ENCODE data around the gene SEMA4G. TPM values are rescaled to one million over a fixed set of nuclear protein-coding genes. Genes with fewer than 3 reads are reported as not detected.

The SEMA4G gene
- total and polyA plus RNA-seq, 2 of the 8 experiments (the other 6 are each of a cell fraction or from before 2014, with no cell fraction given): 7.1 to 18.2 TPM

GRCh38 chr10:100928039-100928438, 41.3 kb upstream of the SEMA4G start:
- Histone ChIP-seq H3K27ac (ENCODE audit: low read depth, low read length) (no peak overlapping the region), H3K14ac (ENCODE audit: insufficient read length) (no peak overlapping the region), H2BK20ac (ENCODE audit: low read length) (no peak overlapping the region), H2BK15ac (ENCODE audit: low read length) (no peak overlapping the region), H2AFZ (ENCODE audit: low read length) (no peak overlapping the region), H3K9me3 (ENCODE audit: insufficient read depth in 2 of 2, low read depth in 1 of 2, low read length in 1 of 2) (no peaks in the 10 kb centered on the region), H3K23ac (ENCODE audit: insufficient read length) (no peak overlapping the region), H3K9ac (replicated peaks in 1 of 4; ENCODE audit: extremely low read depth in 1 of 4, low read depth in 3 of 4, low read length in 3 of 4) (no peak overlapping the region), H2BK5ac (ENCODE audit: low read depth, low read length) (no peak overlapping the region), H3K79me1 (ENCODE audit: low read depth, low read length) (no peaks in the 10 kb centered on the region), H4K91ac (replicated peaks; ENCODE audit: insufficient read length, low read length) (no peak overlapping the region), H3K23me2 (ENCODE audit: low read depth, low read length) (peaks cover 1% of the 10 kb centered on the region; the same call in 1 of the 2 replicates), H3K79me2 (ENCODE audit: control insufficient read depth in 1 of 2, insufficient read depth in 2 of 2, low read length in 2 of 2) (no peaks in the 10 kb centered on the region), H3K4me3 (ENCODE audit: extremely low read depth in 1 of 4, insufficient read depth in 2 of 4, low read depth in 3 of 4, low read length in 4 of 4) (no peak overlapping the region), H3K4me1 (replicated peaks in 1 of 4; ENCODE audit: control insufficient read depth in 3 of 4, insufficient read depth in 4 of 4, low read length in 3 of 4) (no peaks in the 10 kb centered on the region), H2AK5ac (ENCODE audit: low read depth, low read length) (no peak overlapping the region), H4K5ac (ENCODE audit: insufficient read length, low read depth, low read length) (no peak overlapping the region), H2BK12ac (ENCODE audit: low read depth, low read length) (no peak overlapping the region), H3K4ac (replicated peaks; ENCODE audit: insufficient read length, low read depth, low read length) (no peak overlapping the region), H3K18ac (ENCODE audit: extremely low read depth, low read length) (no peak overlapping the region), H3K36me3 (ENCODE audit: control insufficient read depth in 2 of 4, insufficient read depth in 4 of 4, low read length in 3 of 4) (peaks cover 14 to 78% (median 34%) of the 10 kb centered on the region in 4 experiments), H3K4me2 (ENCODE audit: insufficient read depth in 1 of 2, low read depth in 2 of 2, low read length in 2 of 2) (no peak overlapping the region), H3K56ac (replicated peaks; ENCODE audit: insufficient read length, low read depth, low read length) (no peak overlapping the region), H4K20me1 (replicated peaks in 1 of 2; ENCODE audit: control insufficient read depth in 1 of 2, insufficient read depth in 2 of 2, low read length in 2 of 2) (peaks cover 0 to 3% of the 10 kb centered on the region in 2 experiments), H3K27me3 (replicated peaks in 1 of 4; ENCODE audit: control insufficient read depth in 3 of 4, extremely low read depth in 1 of 4, insufficient read depth in 3 of 4, low read length in 3 of 4) (no peaks in the 10 kb centered on the region), H2BK120ac (replicated peaks; ENCODE audit: low read depth, low read length) (no peak overlapping the region), H4K8ac (ENCODE audit: extremely low read depth, insufficient read depth, low read length) (no peak overlapping the region)
- 30% methylated on average over 1 of the region's 1 CpG; no CpG with 5 or more reads in 1 of the 2 experiments for WGBS, 2 experiments (ENCODE audit: extremely low coverage in 1 of 2, insufficient coverage in 1 of 2, insufficient read length in 1 of 2, insufficient replicate concordance in 2 of 2, low coverage in 1 of 2, low lambda C conversion rate in 2 of 2, missing lambda C conversion rate in 1 of 2)
- DNase-seq (ENCODE audit: low read depth in 1 of 2, low spot score in 2 of 2) (no peak), FAIRE-seq (no peak)
- POLR2A ChIA-PET (ENCODE audit: partially characterized antibody): no interaction called here
- CTCF ChIA-PET (ENCODE audit: partially characterized antibody): interaction anchor here (0.7 to 1.8 kb wide), 4 partner anchors 15 to 86 kb away, joined by 3 to 6 read pairs (median 3); no protein-coding TSS in a partner anchor
- TF ChIP-seq JUN (IDR thresholded peaks at IDR 0.05; ENCODE audit: low read depth, low read length) (no peak), KDM1A (IDR thresholded peaks at IDR 0.05; ENCODE audit: borderline replicate concordance, low read length) (no peak), KDM4A (IDR thresholded peaks at IDR 0.05; ENCODE audit: low read depth, low read length, severe bottlenecking) (no peak), SIRT6 (IDR thresholded peaks at IDR 0.05; ENCODE audit: low read length) (no peak), BACH1 (IDR thresholded peaks at IDR 0.05; ENCODE audit: low read length) (no peak), HDAC2 (IDR thresholded peaks at IDR 0.05; ENCODE audit: borderline replicate concordance in 1 of 2, low read depth in 2 of 2, low read length in 2 of 2) (no peak), SIN3A (conservative IDR thresholded peaks at IDR 0.05 in 1 of 2, IDR thresholded peaks at IDR 0.05 in 1 of 2; ENCODE audit: low read depth in 1 of 2, low read length in 2 of 2) (no peak), SP1 (IDR thresholded peaks at IDR 0.05; ENCODE audit: low read depth, low read length) (no peak), SP2 (IDR thresholded peaks at IDR 0.05; ENCODE audit: low read length) (no peak), TAF1 (IDR thresholded peaks at IDR 0.05; ENCODE audit: low read depth, low read length) (no peak), TBP (IDR thresholded peaks at IDR 0.05; ENCODE audit: low read depth, low read length) (no peak)
- TF ChIP-seq, protein P1, sequence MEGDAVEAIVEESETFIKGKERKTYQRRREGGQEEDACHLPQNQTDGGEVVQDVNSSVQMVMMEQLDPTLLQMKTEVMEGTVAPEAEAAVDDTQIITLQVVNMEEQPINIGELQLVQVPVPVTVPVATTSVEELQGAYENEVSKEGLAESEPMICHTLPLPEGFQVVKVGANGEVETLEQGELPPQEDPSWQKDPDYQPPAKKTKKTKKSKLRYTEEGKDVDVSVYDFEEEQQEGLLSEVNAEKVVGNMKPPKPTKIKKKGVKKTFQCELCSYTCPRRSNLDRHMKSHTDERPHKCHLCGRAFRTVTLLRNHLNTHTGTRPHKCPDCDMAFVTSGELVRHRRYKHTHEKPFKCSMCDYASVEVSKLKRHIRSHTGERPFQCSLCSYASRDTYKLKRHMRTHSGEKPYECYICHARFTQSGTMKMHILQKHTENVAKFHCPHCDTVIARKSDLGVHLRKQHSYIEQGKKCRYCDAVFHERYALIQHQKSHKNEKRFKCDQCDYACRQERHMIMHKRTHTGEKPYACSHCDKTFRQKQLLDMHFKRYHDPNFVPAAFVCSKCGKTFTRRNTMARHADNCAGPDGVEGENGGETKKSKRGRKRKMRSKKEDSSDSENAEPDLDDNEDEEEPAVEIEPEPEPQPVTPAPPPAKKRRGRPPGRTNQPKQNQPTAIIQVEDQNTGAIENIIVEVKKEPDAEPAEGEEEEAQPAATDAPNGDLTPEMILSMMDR (IDR thresholded peaks at IDR 0.05; ENCODE audit: control extremely low read depth in 1 of 3, insufficient read depth in 1 of 3, low read depth in 1 of 3, low read length in 3 of 3): no peak

Measured in H1 (cell line).